SKM-1 treated with dmso at 0.1 percent for 144 hours (cell line): ENCODE measurements around the gene SEC24C.
"Not testable (repeated sequence)": the region's sequence is repeated elsewhere in the genome, so short reads cannot be mapped to it uniquely, and the experiment has no call there.

Source experiments
- DNase-seq: peaks from one replicate; lab custom pipeline; 2025; ENCODE audit not compliant: unreplicated experiment; lab: John Stamatoyannopoulos, UW

The SEC24C gene

DNA sequence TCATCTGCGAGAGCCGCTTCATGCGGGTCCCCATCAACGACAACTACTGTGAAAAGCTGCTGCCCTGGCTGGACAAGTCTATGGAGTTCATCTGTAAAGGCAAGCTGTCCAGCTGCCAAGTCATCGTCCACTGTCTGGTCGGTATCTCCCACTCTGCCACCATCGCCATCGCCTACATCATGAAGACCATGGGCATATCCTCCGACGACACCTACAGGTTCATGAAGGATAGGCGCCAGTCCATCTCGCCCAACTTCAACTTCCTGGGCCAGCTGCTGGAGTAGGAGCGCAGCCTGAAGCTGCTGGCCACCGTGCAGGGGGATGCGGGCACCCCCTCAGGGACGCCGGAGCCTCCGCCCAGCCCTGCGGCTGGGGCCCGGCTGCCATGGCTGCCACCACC is 11.7 kb upstream of the SEC24C start:
- no peak for DNase-seq

DNA sequence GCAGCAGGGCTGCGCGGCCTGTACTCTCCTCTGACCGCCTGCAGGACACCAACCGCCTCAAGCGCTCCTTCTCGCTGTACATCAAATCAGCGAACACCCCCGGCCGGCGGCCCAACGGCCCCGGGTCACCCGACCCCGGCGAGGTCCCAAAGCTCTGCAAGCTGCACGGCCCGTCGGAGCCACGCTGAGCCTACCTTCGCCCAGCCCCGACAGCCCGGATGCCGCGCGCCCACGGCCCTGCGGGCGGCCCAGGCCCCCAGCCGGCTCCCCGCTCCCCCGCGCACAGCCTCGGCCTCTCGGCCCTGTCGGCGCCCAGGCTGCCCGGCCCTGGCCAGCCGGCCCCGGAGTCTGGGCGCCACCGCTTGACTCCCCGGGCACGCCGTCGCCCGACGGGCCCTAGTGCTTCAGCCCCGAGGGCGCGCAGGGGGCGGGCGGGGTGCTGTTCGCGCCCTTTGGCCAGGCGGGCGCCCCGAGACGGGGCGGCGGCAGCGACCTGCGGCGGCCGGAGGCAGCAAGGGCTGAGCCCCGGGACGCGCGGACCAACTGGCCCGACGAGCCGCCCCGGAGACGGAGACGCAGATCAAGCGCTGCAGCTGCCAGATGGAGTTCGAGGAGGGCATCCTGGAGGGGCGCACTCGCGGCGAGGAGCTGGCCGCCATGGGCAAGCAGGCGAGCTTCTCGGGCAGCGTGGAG is 11.1 kb upstream of the SEC24C start:
- no peak for DNase-seq

DNA sequence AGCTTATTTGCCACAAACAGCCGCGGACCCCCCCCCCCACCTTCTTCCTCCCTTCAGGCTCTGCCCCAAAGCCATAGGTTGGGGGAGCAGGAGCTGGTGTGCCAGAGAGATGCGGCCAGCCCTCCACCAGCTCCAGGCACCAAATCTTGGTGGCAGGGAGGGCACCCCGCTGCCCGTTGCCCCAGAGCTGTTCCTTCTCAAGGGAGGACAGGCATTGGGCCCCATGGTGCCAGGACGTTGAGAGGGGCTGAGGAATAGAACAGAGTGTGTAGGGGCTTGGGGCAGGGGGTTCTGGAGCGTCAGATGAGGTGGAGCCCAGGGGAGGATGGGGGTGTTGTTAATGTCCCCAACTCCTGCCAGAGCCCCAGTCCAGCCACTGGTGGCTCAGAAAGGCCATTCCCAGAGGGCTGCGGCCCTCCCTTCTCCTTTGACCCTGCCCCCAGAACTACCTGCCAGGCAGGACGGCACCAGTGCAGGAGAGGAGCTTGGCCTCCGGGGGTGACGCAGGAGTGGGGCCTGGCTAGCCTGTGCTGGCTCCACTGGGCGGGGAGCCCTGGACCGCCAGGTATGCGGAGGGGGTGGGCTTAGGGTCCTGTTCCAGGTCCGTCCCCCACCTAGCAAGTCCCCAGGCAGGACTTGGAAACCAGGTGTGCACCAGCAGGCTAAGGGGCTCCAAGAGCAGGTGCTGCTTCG is 10.0 kb upstream of the SEC24C start:
- DNase-seq, result no peak

DNA sequence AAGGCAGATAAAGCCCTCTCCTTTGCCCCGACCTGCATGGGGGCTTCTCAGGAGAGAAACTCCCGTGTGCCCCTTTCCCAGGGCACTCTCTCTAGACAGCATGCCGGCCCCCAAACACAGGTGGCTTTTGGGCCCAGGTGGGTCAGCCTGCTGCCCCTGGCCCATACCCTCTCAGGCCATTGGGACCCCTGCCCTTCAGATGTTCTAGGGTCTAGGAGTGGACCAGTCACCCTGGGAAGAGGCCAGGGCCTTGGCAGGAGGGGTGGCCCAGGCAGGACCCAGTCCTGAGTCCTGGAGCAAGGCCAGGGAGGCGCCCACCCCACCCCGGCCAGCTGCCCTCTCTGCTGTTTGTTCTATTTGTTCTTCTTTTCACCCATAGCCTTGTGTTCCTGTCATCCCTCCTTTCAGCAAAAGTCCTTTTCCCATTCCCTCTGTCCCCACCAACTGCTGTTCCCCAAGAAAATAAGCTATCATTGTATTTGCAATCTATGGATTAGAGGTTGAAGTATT is 9.3 kb upstream of the SEC24C start:
- no peak for DNase-seq

DNA sequence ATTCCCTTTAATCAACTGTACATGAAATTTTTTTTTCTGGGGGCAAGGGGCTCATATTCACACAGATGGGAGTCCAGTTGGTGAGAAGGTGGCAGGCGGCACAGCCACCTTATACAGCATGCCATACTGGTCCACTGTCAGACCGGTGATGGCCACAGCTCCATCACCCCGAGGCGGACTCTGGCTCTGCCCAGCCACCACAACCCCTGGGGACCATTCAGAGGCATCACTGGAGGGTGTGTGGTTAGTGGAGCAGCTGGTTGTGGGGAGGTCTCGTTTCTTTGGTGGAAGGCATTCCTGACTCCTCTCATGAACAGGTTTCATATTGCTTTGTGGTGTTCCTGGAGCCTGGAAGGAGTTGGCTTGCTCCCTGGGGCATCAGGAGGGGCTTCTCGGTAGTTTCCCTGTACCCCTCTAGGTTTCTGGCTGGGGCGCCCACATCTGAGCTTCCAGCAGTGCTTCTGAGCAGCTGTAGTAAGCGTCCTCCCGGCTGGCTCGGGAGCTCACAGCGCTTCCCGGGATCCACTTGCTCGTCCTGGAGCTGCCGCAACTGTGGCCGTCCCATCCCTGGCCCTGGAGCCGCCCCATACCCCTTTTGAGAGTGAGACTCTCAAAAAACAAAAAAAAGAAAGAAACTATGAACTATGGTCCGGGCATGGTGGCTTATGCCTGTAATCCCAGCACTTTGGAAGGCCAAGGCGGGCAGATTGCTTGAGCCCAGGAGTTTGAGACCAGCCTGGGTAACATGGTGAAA is 3.5 kb upstream of the SEC24C start:
- DNase-seq, result not testable (repeated sequence)

DNA sequence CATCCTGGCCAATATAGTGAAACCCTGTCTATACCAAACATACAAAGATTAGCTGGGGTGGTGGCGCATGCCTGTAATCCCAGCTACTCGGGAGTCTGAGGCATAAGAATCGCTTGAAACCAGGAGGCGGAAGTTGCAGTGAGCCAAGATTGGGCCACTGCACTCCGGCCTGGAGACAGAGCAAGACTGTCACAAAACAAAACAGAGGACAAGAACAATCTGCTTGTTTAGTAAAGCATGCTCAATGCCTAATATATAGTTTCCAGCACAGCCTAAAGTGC is 1.8 kb upstream of the SEC24C start:
- DNase-seq, result no peak

DNA sequence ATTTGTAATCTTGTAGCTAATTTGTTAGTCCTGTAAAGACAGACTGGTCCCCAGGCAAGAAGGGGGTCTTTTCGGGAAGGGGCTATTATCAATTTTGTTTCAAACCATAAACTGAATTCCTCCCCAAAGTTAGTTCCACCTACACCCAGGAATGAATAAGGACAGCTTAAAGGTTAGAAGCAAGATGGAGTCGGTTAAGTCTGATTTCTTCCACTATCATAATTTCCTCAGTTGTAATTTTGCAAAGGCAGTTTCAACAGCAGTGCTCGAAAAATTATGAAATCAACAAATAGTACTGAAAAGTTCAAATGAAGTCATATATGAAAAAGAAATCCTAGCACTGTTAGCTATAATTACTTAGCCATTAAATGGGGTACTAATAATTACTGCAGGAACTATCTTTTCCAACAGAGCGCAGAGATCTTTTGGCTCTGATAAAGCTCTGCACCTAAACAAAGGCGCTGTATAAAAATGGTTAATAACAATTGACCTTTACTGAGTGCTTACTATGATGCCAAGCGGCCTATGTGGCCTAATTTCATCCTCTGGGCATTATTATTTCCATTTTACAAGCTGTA is 756 bp upstream of the SEC24C start:
- DNase-seq, result no peak

DNA sequence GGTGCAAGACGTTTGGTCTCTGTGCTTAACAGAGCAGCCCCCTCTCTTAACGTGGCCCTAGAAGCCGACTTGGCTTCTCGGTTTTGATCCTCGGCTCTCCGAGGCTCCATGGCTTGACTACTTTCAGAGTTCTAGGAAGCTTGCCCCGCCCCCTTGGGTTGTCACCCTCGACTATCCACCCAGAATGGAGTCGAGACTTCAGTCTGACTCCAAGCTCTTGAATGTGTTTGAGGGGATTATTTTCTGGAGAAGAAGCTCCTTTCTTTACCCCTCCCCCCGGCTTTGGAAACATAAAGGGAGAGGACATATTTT is 448 bp downstream of the SEC24C start:
- DNase-seq, result no peak

DNA sequence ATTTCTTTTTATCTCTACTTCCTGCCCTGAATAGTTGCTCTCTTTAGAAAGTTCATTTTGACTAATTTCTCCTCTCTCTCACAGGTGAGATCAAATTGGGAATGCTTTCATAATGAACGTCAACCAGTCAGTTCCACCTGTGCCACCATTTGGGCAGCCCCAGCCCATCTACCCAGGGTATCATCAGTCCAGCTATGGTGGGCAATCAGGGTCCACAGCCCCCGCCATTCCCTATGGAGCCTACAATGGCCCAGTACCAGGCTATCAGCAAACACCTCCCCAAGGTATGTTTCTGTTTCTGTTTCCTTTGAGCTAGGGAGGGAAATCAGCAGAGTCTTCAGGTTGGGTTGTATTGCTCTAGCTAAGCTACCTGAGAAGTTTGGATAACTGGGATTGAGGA is 2.5 kb downstream of the SEC24C start:
- no peak for DNase-seq

DNA sequence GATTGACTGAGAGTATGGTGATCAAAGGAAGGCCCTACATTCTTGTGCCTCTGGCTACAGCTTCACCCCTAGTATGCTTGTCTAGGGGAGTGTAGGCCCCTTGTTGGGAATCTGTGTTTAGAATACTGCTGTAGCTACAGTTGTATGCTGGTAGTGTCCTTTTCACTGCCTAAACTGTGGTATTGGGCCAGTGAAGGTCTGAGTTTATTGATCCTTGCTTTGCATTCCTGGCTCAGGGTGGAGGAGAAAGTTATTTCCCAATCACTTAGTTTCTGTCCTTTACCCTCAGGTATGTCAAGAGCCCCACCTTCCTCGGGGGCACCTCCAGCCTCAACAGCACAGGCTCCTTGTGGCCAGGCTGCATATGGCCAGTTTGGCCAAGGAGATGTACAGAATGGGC is 6.6 kb downstream of the SEC24C start:
- no peak for DNase-seq

DNA sequence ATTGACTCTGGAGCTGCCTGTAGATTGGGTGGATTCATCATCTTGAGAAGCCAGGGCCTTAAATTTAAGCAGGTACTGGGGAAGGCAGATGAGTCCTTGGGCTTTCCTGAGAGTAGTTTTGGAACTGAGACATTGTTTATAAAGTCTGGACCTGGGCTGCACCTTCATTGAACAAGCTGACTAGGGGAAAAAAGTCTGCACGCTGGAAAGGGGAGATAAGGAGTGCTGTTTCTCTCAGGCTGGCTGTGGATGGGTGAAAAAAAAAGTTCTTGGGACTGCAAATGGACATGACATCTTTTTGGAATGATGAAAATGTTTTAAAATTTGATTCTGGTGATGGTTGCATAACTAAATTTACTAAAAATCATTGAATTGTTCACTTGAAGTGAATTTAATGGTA is 12.0 kb downstream of the SEC24C start:
- DNase-seq, result no peak

DNA sequence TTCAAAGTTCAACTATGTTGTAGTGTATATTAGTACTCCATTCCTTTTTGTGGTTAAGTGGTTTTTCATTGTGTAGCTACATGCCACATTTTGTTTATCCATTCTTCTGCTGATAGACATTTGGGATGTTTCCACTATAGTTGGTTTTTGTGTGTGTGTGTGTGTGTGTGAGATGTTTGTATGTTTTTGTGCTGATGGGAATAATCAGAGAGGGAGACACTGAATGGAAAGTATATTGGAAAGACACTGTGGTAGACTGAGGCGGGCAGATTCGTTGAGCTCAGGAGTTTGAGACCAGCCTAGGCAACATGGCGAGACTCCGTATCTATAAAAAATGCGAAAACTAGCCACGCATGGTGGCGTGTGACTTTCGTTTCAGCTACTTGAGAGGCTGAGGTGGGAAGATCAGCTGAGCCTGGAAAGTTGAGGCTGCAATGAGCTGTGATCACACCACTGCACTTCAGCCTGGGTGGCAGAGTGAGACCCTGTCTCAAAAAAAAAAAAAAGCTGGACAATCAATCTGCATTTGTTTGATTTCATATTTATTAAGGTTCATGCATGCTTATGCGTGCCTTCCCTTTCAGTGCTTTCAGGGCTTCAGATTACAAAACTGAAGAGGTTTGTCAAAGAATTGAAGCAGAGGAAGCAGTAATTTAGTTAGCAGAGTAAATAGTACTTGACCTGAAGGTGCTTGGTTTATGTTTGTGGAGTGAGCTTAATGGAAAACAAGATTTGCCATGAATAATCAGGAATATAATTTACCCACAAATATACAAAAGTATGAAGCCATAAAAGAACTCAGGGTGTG is 14.7 kb downstream of the SEC24C start:
- no peak for DNase-seq

DNA sequence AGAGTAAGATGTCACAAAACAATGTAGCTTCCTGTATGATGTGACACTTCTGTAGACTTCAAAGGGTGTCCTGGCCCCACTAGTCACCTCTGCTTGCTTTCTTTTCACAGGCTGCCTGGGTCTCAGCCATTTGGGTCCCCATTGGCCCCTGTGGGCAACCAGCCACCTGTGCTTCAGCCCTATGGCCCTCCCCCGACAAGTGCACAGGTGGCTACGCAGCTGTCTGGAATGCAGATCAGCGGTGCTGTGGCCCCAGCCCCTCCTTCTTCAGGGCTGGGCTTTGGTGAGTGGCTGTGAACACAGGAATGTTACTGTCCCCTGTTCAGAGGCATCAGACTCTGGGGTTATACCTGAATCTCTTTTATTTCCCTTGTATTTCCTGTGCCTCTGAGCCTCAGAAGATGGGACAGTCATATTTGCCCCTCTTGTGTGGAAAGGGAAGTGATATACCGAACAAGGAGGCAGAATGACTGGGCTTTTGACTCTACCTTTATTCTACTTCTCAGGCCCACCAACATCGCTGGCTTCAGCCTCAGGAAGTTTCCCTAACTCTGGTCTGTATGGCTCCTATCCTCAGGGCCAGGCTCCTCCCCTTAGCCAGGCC is 15.4 kb downstream of the SEC24C start:
- no peak for DNase-seq

DNA sequence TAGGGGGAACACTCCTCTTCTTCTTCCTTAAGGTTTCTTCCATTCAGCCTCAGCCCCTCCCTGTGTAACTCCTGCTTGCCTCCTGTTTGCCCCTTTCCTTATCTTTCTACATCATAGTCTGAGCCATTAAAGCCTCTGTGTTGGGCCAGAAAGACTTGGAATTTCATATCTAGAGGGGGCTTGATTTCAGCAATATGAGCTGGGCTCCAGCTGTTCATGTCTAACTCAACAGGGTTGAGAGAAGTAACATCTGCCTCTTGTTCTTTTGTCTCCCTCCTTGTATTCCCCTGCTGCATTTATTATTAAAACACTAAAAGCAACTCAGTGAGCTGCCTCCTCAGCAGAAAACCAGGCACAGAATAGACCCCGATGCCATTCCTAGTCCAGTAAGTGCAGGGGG is 17.6 kb downstream of the SEC24C start:
- no peak for DNase-seq

DNA sequence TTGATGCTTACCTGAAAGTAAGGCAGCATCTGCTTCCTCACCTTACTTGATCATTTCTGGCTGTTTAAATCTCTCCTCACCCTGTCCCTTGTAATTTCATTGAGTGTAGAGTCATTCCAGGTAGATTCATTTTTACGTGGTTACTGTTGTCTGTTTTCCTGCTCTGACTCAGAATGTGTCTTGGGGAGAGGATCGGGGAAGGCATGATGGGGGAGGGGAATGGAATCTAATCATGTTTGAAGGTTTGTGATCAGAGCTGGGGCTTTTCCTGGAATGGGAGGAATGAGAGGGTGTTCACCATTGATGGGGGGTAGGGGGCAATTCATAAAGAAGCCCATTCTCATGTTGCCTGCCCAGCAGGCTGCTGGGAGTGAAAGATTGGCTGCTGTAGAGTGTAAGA is 18.7 kb downstream of the SEC24C start:
- DNase-seq, result no peak

DNA sequence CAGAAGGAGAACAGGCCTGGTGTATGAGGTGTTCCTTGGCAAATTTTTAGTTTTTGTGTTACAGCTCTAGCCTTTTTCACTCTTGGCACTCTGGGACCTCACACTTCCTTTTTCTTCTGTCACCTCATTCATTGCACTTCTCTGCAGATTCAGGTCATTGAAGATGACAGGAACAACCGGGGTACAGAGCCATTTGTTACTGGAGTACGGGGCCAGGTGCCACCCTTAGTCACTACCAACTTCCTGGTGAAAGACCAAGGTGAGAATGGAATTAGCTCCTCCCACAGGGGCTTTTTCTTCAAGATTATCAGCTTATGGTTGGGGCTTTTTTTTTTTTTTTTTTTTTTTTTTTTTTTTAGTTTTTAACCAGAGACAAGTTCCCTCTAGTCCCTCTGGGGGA is 19.2 kb downstream of the SEC24C start:
- no peak for DNase-seq

DNA sequence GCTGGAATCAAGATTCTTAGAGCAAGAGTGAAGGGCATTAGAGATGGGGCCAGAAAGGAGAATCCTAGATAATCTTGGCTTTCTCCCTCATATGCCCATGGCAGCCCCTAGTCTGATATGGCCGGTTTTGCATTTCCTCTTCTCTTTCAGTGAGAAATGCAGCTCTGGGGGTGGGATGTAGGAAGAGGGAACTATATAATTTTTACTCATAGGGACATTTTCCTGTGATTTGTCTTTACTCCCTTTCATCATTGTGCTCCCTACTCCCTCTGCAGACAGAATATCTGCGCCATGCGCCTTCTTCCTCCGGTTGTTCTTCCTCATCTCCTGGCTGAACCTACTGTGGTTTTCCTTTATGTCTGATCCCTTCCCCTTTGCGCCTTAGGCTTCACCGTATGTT is 20.9 kb downstream of the SEC24C start:
- no peak for DNase-seq

DNA sequence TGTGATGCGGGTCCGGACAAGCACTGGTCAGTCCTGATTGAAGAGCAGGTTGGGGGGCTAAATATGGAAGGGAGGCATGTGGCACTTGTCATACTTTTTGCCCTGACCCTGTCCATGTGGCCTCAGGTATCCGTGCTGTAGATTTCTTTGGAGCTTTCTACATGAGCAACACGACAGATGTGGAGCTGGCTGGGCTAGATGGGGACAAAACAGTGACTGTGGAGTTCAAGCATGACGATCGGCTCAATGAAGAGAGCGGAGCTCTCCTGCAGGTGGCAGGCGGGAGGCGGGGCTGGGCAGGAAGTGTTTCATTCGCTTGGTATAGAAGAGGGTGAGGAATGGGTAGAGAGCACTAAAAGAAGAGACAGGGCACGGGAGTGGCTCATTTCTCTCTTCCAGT is 24.7 kb downstream of the SEC24C start:
- DNase-seq, result no peak

DNA sequence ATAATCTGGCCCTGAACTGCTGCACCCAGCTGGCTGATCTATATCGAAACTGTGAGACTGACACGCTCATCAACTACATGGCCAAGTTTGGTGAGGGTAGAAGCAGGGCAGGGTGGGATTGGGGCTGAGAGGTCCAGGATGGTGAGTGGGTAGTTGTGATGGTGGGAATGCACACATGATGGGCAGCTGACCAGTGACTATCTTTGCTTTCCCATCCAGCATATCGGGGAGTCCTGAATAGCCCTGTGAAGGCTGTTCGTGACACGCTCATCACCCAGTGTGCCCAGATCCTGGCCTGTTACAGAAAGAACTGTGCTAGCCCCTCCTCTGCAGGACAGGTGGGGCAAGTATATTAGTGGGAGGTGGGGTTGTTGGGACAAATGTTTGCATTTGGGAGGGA is 25.2 kb downstream of the SEC24C start:
- no peak for DNase-seq

DNA sequence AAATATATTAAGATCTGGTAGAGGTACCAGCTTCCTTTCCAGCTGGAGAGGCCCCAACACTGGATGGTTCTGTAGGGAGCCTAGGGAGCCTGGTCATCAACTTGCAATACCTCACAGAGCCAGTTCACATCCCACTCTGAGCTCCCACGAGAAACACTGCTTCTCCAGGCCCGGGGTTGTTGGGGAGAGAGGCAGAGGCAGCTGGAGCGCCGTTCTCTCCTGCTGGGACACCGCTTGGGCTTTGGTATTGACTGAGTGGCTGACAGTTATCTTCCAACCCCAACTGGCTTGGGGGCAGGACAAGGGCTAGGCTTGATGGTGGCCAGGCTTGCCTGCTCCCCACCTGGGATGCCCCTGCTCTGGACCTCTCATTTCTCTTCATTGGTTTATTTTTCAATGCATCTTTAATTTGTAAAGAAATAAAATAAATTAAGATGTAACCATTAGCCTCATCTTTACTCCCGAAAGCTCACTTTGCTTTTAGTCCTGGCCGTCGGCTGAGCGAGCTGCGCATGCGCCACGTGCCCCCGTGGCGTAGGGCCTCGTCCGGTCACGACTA is 27.6 kb downstream of the SEC24C start:
- peak; percentile 21 for DNase-seq
